Astrocyte of the cerebellum (primary cell): ENCODE data around the gene MEIS2.

ENCODE experiments used
- DNase-seq: peaks from one replicate; pipeline ENCODE4 v3.0.0-alpha.2; 2011; ENCODE audit warnings: low read depth
- H3K4me3 ChIP-seq: 2 replicates; pipeline ENCODE4 v1.5.1; 2011; ENCODE audit warnings: mild to moderate bottlenecking, low read depth, low read length, moderate library complexity
- CTCF ChIP-seq: IDR thresholded peaks from 2 replicates; pipeline ENCODE4 v1.5.1; 2012; ENCODE audit warnings: low read length, low read depth, moderate library complexity, mild to moderate bottlenecking; ENCODE audit errors: missing control alignments
- in situ Hi-C: cut with HindIII; loops from 2 replicates; pipeline ENCODE4 v1.10.0; 2017; ENCODE audit warnings: low sequenced_read_pairs

MEIS2 gene

DNA sequence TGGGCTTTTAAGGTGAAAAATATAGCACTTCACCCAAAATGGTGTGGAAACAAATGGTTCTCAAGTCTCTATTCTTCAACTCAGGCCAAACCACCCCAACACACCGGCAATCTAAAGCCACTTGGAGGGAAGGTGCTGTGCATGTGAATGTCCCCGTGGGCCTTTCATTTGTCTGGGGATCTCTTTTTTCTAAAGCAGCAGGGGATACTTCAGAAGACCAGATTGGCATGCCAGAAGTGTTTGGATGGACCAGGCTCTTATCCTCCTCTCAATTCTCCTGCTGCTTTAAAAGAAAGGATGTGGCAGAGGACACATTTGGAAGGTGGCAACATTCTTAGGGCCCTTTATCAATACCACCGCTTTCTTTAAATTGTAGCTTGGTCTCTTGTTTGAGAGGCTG is 193.1 kb downstream of the MEIS2 start:
- DNase-seq = no peak
- H3K4me3 ChIP-seq = no peak overlapping the region
- no peak for TF ChIP-seq CTCF
- in situ Hi-C loops = no loop called here

DNA sequence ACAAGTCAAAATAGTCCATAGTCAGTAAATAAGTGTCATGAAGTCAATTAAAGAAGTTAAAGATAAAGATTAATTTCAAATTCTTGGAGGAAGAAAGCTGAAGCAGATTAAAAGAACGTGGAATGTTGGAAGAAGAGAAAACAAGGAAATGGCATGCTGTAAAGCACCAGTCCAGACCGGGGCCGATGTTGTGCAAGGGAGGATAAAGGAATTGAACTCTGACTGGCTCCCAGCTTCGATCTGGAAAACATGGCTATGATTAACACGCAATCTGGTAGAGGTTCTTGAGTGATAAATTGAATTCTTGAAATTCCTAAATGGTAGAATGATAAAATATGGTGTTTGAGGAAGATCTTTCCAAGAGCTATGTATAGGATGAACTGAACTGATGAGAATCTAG is 194.4 kb downstream of the MEIS2 start:
- in situ Hi-C loops = no loop called here
- no peak for DNase-seq
- no peak overlapping the region for H3K4me3 ChIP-seq
- TF ChIP-seq CTCF = no peak

GRCh38 chr15:36904715-36905114 is 195.6 kb downstream of the MEIS2 start:
- in situ Hi-C loops = no loop called here
- H3K4me3 ChIP-seq = no peak overlapping the region
- DNase-seq = no peak
- TF ChIP-seq CTCF = no peak

GRCh38 chr15:36903922-36904556 is 196.3 kb downstream of the MEIS2 start:
- in situ Hi-C loops = no loop called here
- DNase-seq = no peak
- no peak for TF ChIP-seq CTCF
- no peak overlapping the region for H3K4me3 ChIP-seq

- DNase-seq = no peak
- in situ Hi-C loops = no loop called here
- no peak for TF ChIP-seq CTCF
- no peak overlapping the region for H3K4me3 ChIP-seq
Observed at GRCh38 chr15:36903195-36903594, 197.2 kb downstream of the MEIS2 start.

- TF ChIP-seq CTCF = no peak
- no peak for DNase-seq
- no peak overlapping the region for H3K4me3 ChIP-seq
- in situ Hi-C loops = no loop called here
Observed at GRCh38 chr15:36901012-36901411, 199.3 kb downstream of the MEIS2 start.
